A673 (cell line): ENCODE data around the gene DUOX1.

Source experiments
- EZH2 ChIP-seq: fragments of 200-600 bp; sonication (generic); IDR thresholded peaks from 2 replicates; pipeline ENCODE4 v1.6.1; 2017; ENCODE audit warnings: borderline replicate concordance, low read depth, mild to moderate bottlenecking, mixed read lengths, antibody characterized with exemption, low read length; ENCODE audit not compliant: poor library complexity, severe bottlenecking
- TF ChIP-seq, protein P1 (sequence below): fragments of 300-800, 200-600 bp; sonication (generic); conservative IDR thresholded peaks from 2 replicates; pipeline ENCODE4 v1.5.1; 2017; ENCODE audit warnings: low read depth, mild to moderate bottlenecking, antibody characterized with exemption, low read length, moderate library complexity, mixed read lengths

DNA sequence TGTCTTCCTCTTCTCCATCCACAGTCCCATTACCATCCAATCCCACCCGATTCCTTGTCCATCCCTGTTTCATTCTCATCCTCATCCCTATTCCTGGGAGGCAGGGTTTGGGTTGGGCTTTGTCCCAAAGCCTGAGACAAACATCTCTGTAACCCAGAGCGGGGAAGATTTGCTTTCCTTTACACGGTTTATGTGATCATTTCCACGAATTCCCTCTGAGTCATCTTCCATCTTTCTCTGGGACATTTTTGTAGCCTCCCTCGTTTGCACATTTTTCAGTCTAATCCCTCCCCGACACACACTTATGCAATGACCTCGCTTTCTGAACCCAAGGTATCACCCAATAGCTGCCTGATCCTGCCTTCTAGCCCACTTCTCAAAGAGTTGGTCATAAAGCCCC lies 38.6 kb upstream of the DUOX1 start:
- TF ChIP-seq EZH2: no peak
- TF ChIP-seq, protein P1, sequence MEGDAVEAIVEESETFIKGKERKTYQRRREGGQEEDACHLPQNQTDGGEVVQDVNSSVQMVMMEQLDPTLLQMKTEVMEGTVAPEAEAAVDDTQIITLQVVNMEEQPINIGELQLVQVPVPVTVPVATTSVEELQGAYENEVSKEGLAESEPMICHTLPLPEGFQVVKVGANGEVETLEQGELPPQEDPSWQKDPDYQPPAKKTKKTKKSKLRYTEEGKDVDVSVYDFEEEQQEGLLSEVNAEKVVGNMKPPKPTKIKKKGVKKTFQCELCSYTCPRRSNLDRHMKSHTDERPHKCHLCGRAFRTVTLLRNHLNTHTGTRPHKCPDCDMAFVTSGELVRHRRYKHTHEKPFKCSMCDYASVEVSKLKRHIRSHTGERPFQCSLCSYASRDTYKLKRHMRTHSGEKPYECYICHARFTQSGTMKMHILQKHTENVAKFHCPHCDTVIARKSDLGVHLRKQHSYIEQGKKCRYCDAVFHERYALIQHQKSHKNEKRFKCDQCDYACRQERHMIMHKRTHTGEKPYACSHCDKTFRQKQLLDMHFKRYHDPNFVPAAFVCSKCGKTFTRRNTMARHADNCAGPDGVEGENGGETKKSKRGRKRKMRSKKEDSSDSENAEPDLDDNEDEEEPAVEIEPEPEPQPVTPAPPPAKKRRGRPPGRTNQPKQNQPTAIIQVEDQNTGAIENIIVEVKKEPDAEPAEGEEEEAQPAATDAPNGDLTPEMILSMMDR: no peak
